ENCODE data around the gene RPL34. TPM values are rescaled to one million over a fixed set of nuclear protein-coding genes. Genes with fewer than 3 reads are reported as not detected.
"Not testable (repeated sequence)": the region's sequence is repeated elsewhere in the genome, so short reads cannot be mapped to it uniquely, and the experiment has no call there.

RPL34 gene
- total RNA-seq, 1 experiment from 2014 or later = 488 TPM

DNA sequence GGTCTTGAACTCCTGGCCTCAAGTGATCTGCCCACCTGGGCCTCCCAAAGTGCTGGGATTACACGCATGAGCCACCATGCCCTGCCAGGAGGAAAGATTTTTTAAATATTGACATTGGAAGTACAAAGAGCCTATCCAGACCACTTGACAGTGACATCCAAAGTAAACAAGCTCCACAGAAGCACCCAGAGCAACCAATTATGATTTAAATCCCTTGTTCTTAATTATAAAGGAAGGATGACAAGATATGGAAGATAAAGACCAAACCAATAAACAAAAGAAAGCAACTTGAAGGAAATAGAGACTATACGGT lies 27.7 kb upstream of the RPL34 start:
- TF ChIP-seq POLR2AphosphoS5 (IDR thresholded peaks at IDR 0.05; ENCODE audit: low read depth, low read length) (no peak), TCF7L2 (IDR thresholded peaks at IDR 0.05; ENCODE audit: low read depth, low read length) (no peak), SIN3A (IDR thresholded peaks at IDR 0.05; ENCODE audit: borderline replicate concordance, insufficient read depth, low read depth, low read length) (no peak)
- TF ChIP-seq, protein P1, sequence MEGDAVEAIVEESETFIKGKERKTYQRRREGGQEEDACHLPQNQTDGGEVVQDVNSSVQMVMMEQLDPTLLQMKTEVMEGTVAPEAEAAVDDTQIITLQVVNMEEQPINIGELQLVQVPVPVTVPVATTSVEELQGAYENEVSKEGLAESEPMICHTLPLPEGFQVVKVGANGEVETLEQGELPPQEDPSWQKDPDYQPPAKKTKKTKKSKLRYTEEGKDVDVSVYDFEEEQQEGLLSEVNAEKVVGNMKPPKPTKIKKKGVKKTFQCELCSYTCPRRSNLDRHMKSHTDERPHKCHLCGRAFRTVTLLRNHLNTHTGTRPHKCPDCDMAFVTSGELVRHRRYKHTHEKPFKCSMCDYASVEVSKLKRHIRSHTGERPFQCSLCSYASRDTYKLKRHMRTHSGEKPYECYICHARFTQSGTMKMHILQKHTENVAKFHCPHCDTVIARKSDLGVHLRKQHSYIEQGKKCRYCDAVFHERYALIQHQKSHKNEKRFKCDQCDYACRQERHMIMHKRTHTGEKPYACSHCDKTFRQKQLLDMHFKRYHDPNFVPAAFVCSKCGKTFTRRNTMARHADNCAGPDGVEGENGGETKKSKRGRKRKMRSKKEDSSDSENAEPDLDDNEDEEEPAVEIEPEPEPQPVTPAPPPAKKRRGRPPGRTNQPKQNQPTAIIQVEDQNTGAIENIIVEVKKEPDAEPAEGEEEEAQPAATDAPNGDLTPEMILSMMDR (IDR thresholded peaks at IDR 0.05) = no peak
- TF ChIP-seq, protein P2, sequence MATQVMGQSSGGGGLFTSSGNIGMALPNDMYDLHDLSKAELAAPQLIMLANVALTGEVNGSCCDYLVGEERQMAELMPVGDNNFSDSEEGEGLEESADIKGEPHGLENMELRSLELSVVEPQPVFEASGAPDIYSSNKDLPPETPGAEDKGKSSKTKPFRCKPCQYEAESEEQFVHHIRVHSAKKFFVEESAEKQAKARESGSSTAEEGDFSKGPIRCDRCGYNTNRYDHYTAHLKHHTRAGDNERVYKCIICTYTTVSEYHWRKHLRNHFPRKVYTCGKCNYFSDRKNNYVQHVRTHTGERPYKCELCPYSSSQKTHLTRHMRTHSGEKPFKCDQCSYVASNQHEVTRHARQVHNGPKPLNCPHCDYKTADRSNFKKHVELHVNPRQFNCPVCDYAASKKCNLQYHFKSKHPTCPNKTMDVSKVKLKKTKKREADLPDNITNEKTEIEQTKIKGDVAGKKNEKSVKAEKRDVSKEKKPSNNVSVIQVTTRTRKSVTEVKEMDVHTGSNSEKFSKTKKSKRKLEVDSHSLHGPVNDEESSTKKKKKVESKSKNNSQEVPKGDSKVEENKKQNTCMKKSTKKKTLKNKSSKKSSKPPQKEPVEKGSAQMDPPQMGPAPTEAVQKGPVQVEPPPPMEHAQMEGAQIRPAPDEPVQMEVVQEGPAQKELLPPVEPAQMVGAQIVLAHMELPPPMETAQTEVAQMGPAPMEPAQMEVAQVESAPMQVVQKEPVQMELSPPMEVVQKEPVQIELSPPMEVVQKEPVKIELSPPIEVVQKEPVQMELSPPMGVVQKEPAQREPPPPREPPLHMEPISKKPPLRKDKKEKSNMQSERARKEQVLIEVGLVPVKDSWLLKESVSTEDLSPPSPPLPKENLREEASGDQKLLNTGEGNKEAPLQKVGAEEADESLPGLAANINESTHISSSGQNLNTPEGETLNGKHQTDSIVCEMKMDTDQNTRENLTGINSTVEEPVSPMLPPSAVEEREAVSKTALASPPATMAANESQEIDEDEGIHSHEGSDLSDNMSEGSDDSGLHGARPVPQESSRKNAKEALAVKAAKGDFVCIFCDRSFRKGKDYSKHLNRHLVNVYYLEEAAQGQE (IDR thresholded peaks at IDR 0.05; ENCODE audit: insufficient read depth in 1 of 2, low read depth in 2 of 2, low read length in 1 of 2) = no peak
- ATAC-seq = no peak
- H3K9me3 ChIP-seq (ENCODE audit: control insufficient read depth, insufficient read depth, low read depth, low read length) = no peaks in the 10 kb centered on the region
- no peaks in the 10 kb centered on the region for H3K36me3 ChIP-seq (ENCODE audit: control insufficient read depth, insufficient read depth, low read length)
- no peak overlapping the region for H3K4me3 ChIP-seq (ENCODE audit: low read depth in 2 of 2, low read length in 2 of 2)
- no peaks in the 10 kb centered on the region for H3K4me1 ChIP-seq (ENCODE audit: control insufficient read depth, insufficient read depth, low read length)
- no TSS peak for BruUV-seq (replicated peaks)
- H3K27me3 ChIP-seq (ENCODE audit: control insufficient read depth, insufficient read depth, low read length) = no peaks in the 10 kb centered on the region
- no peak overlapping the region for H3K27ac ChIP-seq (ENCODE audit: low read length)
- DNase-seq (ENCODE audit: low read depth, low spot score) = no peak
- CTCF ChIA-PET = no interaction called here
- intact Hi-C loops (cut with micrococcal nuclease; ENCODE audit: unreplicated experiment) (no loop called here), in situ Hi-C loops (cut with HindIII; ENCODE audit: low pct_unique_long_range_greater_than_20kb, low sequenced_read_pairs) (no loop called here)
- POLR2A ChIA-PET = interaction anchor here (0.5 kb wide), 1 partner anchor 497 kb away, joined by 4 read pairs; no protein-coding TSS in a partner anchor

DNA sequence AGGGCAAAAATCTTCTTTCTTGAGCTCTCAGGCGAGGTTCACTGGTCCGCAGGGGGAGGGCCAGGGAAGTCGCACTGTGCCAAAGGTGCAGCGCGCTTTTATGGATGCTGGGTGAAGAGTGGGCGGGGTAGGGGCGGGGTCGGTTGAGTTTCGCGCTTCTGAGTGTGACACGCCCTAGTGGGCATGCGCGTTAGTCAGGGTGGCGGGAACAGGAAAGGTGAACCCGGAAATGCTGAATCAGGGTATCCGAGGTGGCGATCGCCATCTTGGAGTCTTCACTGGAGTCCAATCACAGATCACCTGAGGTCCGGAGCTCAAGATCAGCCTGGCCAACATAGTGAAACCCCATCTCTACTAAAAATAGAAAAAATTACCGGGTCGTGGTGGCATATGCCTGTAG lies 26.1 kb upstream of the RPL34 start:
- H3K27me3 ChIP-seq (ENCODE audit: control insufficient read depth, insufficient read depth, low read length); H3K27ac ChIP-seq (ENCODE audit: low read length); DNase-seq (ENCODE audit: low read depth, low spot score); H3K36me3 ChIP-seq (ENCODE audit: control insufficient read depth, insufficient read depth, low read length); H3K4me3 ChIP-seq (ENCODE audit: low read depth in 2 of 2, low read length in 2 of 2); H3K9me3 ChIP-seq (ENCODE audit: control insufficient read depth, insufficient read depth, low read depth, low read length); POLR2A ChIA-PET; BruUV-seq (replicated peaks); ATAC-seq; intact Hi-C loops (cut with micrococcal nuclease; ENCODE audit: unreplicated experiment); CTCF ChIA-PET; in situ Hi-C loops (cut with HindIII; ENCODE audit: low pct_unique_long_range_greater_than_20kb, low sequenced_read_pairs); H3K4me1 ChIP-seq (ENCODE audit: control insufficient read depth, insufficient read depth, low read length): not testable (repeated sequence)

DNA sequence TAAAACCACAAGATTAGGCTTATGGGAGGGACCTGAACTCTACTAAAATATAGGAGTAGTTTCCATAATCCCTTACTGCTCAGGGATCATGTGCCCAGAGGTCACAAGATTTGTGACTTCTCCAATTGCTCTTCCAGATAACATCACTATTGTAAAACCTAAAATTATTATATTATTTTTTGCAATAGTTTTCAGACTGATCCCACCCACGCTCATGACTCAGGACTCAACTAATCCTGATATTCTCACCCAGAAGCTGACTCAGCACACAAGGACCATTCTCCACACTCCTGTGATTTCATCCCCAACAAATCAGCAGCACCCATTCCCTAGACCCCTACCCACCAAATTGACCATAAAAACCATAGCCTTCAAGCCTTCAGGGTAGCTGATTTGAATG lies 24.0 kb upstream of the RPL34 start:
- CTCF ChIA-PET = interaction anchor here (0.7 kb wide), 1 partner anchor 16 kb away, joined by 3 read pairs; no protein-coding TSS in a partner anchor
- ATAC-seq = no peak

More for the DNA sequence above, 24.0 kb upstream of the RPL34 start:
- Histone ChIP-seq H3K27ac (ENCODE audit: low read length) (no peak overlapping the region), H3K4me1 (ENCODE audit: control insufficient read depth, insufficient read depth, low read length) (no peaks in the 10 kb centered on the region), H3K27me3 (ENCODE audit: control insufficient read depth, insufficient read depth, low read length) (no peaks in the 10 kb centered on the region), H3K9me3 (ENCODE audit: control insufficient read depth, insufficient read depth, low read depth, low read length) (no peaks in the 10 kb centered on the region), H3K36me3 (ENCODE audit: control insufficient read depth, insufficient read depth, low read length) (no peaks in the 10 kb centered on the region), H3K4me3 (ENCODE audit: low read depth in 2 of 2, low read length in 2 of 2) (no peak overlapping the region)
- DNase-seq (ENCODE audit: low read depth, low spot score) = no peak
- POLR2A ChIA-PET = no interaction called here
- intact Hi-C loops (cut with micrococcal nuclease; ENCODE audit: unreplicated experiment) (no loop called here), in situ Hi-C loops (cut with HindIII; ENCODE audit: low pct_unique_long_range_greater_than_20kb, low sequenced_read_pairs) (no loop called here)
- no TSS peak for BruUV-seq (replicated peaks)
- TF ChIP-seq POLR2AphosphoS5 (IDR thresholded peaks at IDR 0.05; ENCODE audit: low read depth, low read length) (no peak), TCF7L2 (IDR thresholded peaks at IDR 0.05; ENCODE audit: low read depth, low read length) (no peak), SIN3A (IDR thresholded peaks at IDR 0.05; ENCODE audit: borderline replicate concordance, insufficient read depth, low read depth, low read length) (no peak)
- TF ChIP-seq, protein P2 (IDR thresholded peaks at IDR 0.05; ENCODE audit: insufficient read depth in 1 of 2, low read depth in 2 of 2, low read length in 1 of 2) = no peak

Measured in Panc1 (cell line).